IMR-90 (cell line): ENCODE results near the gene WDR62. TPM values are rescaled to one million over a fixed set of nuclear protein-coding genes. Genes with fewer than 3 reads are reported as not detected.

ENCODE experiments used
- ATAC-seq: fragments of 200-7000 bp; cut with Tn5 transposase; 2 replicates; pipeline ENCODE4 v1.9.1; 2020; ENCODE audit warnings: low read depth, mild to moderate bottlenecking, moderate library complexity
- BruUV-seq: library from RNA; stranded (reverse); fragments of 400-500 nt; replicated peaks from 2 replicates; lab custom pipeline; 2021; lab: Mats Ljungman, UMichigan
- CTCF ChIA-PET: fragments of 300-600 bp; formaldehyde crosslinking; extraction: SDS; loops from one replicate; lab custom pipeline; 2021; ENCODE audit warnings: antibody characterized with exemption; lab: Yijun Ruan, JAX
- POLR2A ChIA-PET: fragments of 300-600 bp; sonication (Branson Sonifier 250); formaldehyde crosslinking; loops from one replicate; lab custom pipeline; 2022; ENCODE audit warnings: antibody characterized with exemption; ENCODE audit not compliant: unreplicated experiment; lab: Charles Lee
- DNase-seq: peaks from one replicate; pipeline ENCODE4 v3.0.0; 2013
- H2AFZ ChIP-seq: replicated peaks from 2 replicates; pipeline ENCODE3; 2013; ENCODE audit warnings: low read length, mild to moderate bottlenecking; ENCODE audit not compliant: poor library complexity
- H2AK5ac ChIP-seq: 2 replicates; pipeline ENCODE4 v1.6.1; 2013; ENCODE audit warnings: low read depth, low read length, inconsistent platforms
- H2AK9ac ChIP-seq: replicated peaks from 2 replicates; pipeline ENCODE3; 2013; ENCODE audit warnings: mild to moderate bottlenecking, low read depth, low read length, moderate library complexity; ENCODE audit not compliant: poor library complexity
- H2BK120ac ChIP-seq: 2 replicates; pipeline ENCODE4 v1.6.1; 2013; ENCODE audit warnings: low read depth, low read length, inconsistent platforms
- H2BK15ac ChIP-seq: 3 replicates; pipeline ENCODE4 v1.6.1; 2013; ENCODE audit warnings: low read depth, low read length, inconsistent platforms
- H2BK20ac ChIP-seq: 2 replicates; pipeline ENCODE4 v1.6.1; 2013; ENCODE audit warnings: low read depth, mild to moderate bottlenecking, inconsistent platforms, low read length, moderate library complexity
- H2BK5ac ChIP-seq: 2 replicates; pipeline ENCODE4 v1.6.1; 2013; ENCODE audit warnings: mild to moderate bottlenecking, low read depth, low read length, inconsistent platforms; ENCODE audit not compliant: poor library complexity, severe bottlenecking
- H3K14ac ChIP-seq: replicated peaks from 2 replicates; pipeline ENCODE4 v1.6.1; 2013; ENCODE audit warnings: low read depth, low read length, inconsistent platforms
- H3K18ac ChIP-seq: 2 replicates; pipeline ENCODE4 v1.6.1; 2013; ENCODE audit warnings: low read depth, low read length, control low read depth
- H3K23ac ChIP-seq: 2 replicates; pipeline ENCODE4 v1.6.1; 2013; ENCODE audit warnings: low read depth, low read length, inconsistent platforms
- H3K27ac ChIP-seq: 2 replicates; pipeline ENCODE4 v1.5.1; 2013; ENCODE audit warnings: mild to moderate bottlenecking, control low read depth, low read length; ENCODE audit not compliant: insufficient read depth
- H3K27me3 ChIP-seq: 2 replicates; pipeline ENCODE4 v1.6.1; 2013; ENCODE audit warnings: low read length; ENCODE audit not compliant: control insufficient read depth, insufficient read depth
- H3K36me3 ChIP-seq: 2 replicates; pipeline ENCODE4 v1.6.1; 2013; ENCODE audit warnings: low read length, mixed read lengths; ENCODE audit not compliant: control insufficient read depth, insufficient read depth
- H3K4ac ChIP-seq: 2 replicates; pipeline ENCODE4 v1.6.1; 2013; ENCODE audit warnings: low read depth, low read length, inconsistent platforms
- H3K4me1 ChIP-seq: 2 replicates; pipeline ENCODE4 v1.6.1; 2013; ENCODE audit warnings: low read length, mixed read lengths; ENCODE audit not compliant: control insufficient read depth, insufficient read depth
- H3K4me2 ChIP-seq: 2 replicates; pipeline ENCODE4 v1.6.1; 2013; ENCODE audit warnings: low read depth, mild to moderate bottlenecking, control low read depth, low read length, moderate library complexity
- H3K4me3 ChIP-seq: 2 replicates; pipeline ENCODE4 v1.5.1; 2013; ENCODE audit warnings: low read depth, mild to moderate bottlenecking, control low read depth, low read length, moderate library complexity; ENCODE audit not compliant: insufficient read depth
- H3K56ac ChIP-seq: 2 replicates; pipeline ENCODE4 v1.6.1; 2013; ENCODE audit warnings: low read length, inconsistent platforms; ENCODE audit not compliant: insufficient read depth; ENCODE audit errors: extremely low read depth
- H3K79me1 ChIP-seq, 2 experiments: 2 replicates each; pipeline ENCODE4 v1.6.1; 2013; ENCODE audit warnings: low read length in 2 of 2, inconsistent platforms in 1 of 2, low read depth in 1 of 2
- H3K9ac ChIP-seq: 2 replicates; pipeline ENCODE4 v1.6.1; 2013; ENCODE audit warnings: low read depth, low read length, control low read depth
- H3K9me1 ChIP-seq: 2 replicates; pipeline ENCODE4 v1.6.1; 2013; ENCODE audit warnings: low read length, inconsistent platforms; ENCODE audit not compliant: insufficient read depth
- H3K9me3 ChIP-seq: 2 replicates; pipeline ENCODE4 v1.6.1; 2013; ENCODE audit warnings: low read length; ENCODE audit not compliant: control insufficient read depth, insufficient read depth
- H4K20me1 ChIP-seq: 2 replicates; pipeline ENCODE4 v1.6.1; 2013; ENCODE audit warnings: low read length, inconsistent platforms; ENCODE audit not compliant: insufficient read depth
- H4K5ac ChIP-seq: 2 replicates; pipeline ENCODE4 v1.6.1; 2013; ENCODE audit warnings: mild to moderate bottlenecking, low read depth, low read length, control low read depth
- H4K8ac ChIP-seq, 2 experiments: 2 replicates each; pipeline ENCODE4 v1.6.1; 2013; ENCODE audit warnings: low read depth in 2 of 2, low read length in 2 of 2, control low read depth in 1 of 2, inconsistent platforms in 1 of 2
- H4K91ac ChIP-seq: 2 replicates; pipeline ENCODE4 v1.6.1; 2013; ENCODE audit warnings: low read depth, low read length, inconsistent platforms; ENCODE audit not compliant: insufficient read depth
- BHLHE40 ChIP-seq: fragments of 150-350 bp; IDR thresholded peaks from 2 replicates; pipeline ENCODE4 v1.6.1; 2016; ENCODE audit warnings: mild to moderate bottlenecking, low read depth, low read length
- CHD1 ChIP-seq: IDR thresholded peaks from 2 replicates; pipeline ENCODE4 v1.6.1; 2012; ENCODE audit warnings: low read depth, low read length, improper control_type of control experiment
- MAFK ChIP-seq: IDR thresholded peaks from 2 replicates; pipeline ENCODE4 v1.6.1; 2012; ENCODE audit warnings: low read depth, low read length, improper control_type of control experiment
- RAD21 ChIP-seq: IDR thresholded peaks from 2 replicates; pipeline ENCODE4 v1.6.1; 2012; ENCODE audit warnings: low read length, improper control_type of control experiment
- WGBS, 2 experiments: methylation state at CpG; one replicate each; pipeline versions ENCODE4 v1.1.5 to v1.1.7; 2013; ENCODE audit warnings: missing lambda C conversion rate in 2 of 2; ENCODE audit not compliant: insufficient read length in 1 of 2; ENCODE audit errors: extremely low coverage in 2 of 2; 5-methylcytosine and 5-hydroxymethylcytosine counted together
- dilution Hi-C: fragments of 300-500 bp; cut with HindIII; formaldehyde crosslinking; loops from one replicate; pipeline ENCODE4 v1.14.3; 2018; ENCODE audit warnings: low sequenced_read_pairs; ENCODE audit not compliant: unreplicated experiment
- in situ Hi-C: fragments of 300-500 bp; cut with MboI; formaldehyde crosslinking; loops from 3 replicates; pipeline ENCODE4 v1.14.3; 2019; ENCODE audit warnings: low sequenced_read_pairs, inconsistent platforms, mixed read lengths
- intact Hi-C: fragments of 100-400 bp; cut with micrococcal nuclease; formaldehyde crosslinking; loops from 2 replicates; pipeline ENCODE4 v1.10.0; 2022
- polyA plus RNA-seq, 3 experiments: library from polyadenylated mRNA; depleted of rRNA; stranded (reverse); fragments of >200 nt; gene quantifications; 2 replicates each; pipeline ENCODE4 v1.2.3, GENCODE V29; 2012; ENCODE audit warnings: low replicate concordance in 1 of 3
- total RNA-seq: library from RNA; depleted of rRNA; stranded (reverse); fragments of >200 nt; gene quantifications from 2 replicates; pipeline ENCODE4 v1.2.3, GENCODE V29; 2012
- TF ChIP-seq, protein P1 (sequence below): fragments of 150-350 bp; IDR thresholded peaks from 2 replicates; pipeline ENCODE4 v1.6.1; 2017; ENCODE audit warnings: mild to moderate bottlenecking, antibody characterized with exemption, low read length, low read depth

WDR62 gene
- total and polyA plus RNA-seq, 2 of the 4 experiments (the other 2 are of a cell fraction): 4.5 to 7.0 TPM

- DNase-seq (no peak), ATAC-seq (no peak)
- Histone ChIP-seq H4K8ac (no peak overlapping the region; a peak in 1 of 4 replicates), H2AFZ (no peak overlapping the region), H3K23ac (no peak overlapping the region), H3K79me1 (peaks cover 24 to 58% of the 10 kb centered on the region in 2 experiments), H4K5ac (no peak overlapping the region), H3K14ac (no peak overlapping the region), H3K27me3 (no peaks in the 10 kb centered on the region), H4K20me1 (peaks cover 3% of the 10 kb centered on the region), H3K9ac (no peak overlapping the region), H3K9me1 (no peaks in the 10 kb centered on the region), H2BK15ac (no peak overlapping the region), H2BK20ac (no peak overlapping the region), H3K4ac (no peak overlapping the region), H3K4me1 (no peaks in the 10 kb centered on the region), H2BK5ac (no peak overlapping the region), H3K27ac (no peak overlapping the region), H3K4me3 (no peak overlapping the region), H4K91ac (no peak overlapping the region), H2AK5ac (no peak overlapping the region), H2BK120ac (no peak overlapping the region), H3K36me3 (no peaks in the 10 kb centered on the region), H3K18ac (no peak overlapping the region), H3K56ac (no peak overlapping the region), H3K9me3 (no peaks in the 10 kb centered on the region), H3K4me2 (no peak overlapping the region), H2AK9ac (no peak overlapping the region)
- BruUV-seq: no TSS peak
- POLR2A ChIA-PET: no interaction called here
- CTCF ChIA-PET: interaction anchor here (1.4 kb wide), 1 partner anchor 12 kb away, joined by 3 read pairs; no protein-coding TSS in a partner anchor
- dilution Hi-C loops: no loop called here
- in situ Hi-C loops: no loop called here
- WGBS, 2 experiments: 100% methylated on average over 2 of the region's 12 CpGs; no CpG with 5 or more reads in 1 of the 2 experiments
- intact Hi-C loops: no loop called here
- no peak for TF ChIP-seq CHD1
- TF ChIP-seq MAFK: no peak
- TF ChIP-seq RAD21: no peak
- TF ChIP-seq, protein P1, sequence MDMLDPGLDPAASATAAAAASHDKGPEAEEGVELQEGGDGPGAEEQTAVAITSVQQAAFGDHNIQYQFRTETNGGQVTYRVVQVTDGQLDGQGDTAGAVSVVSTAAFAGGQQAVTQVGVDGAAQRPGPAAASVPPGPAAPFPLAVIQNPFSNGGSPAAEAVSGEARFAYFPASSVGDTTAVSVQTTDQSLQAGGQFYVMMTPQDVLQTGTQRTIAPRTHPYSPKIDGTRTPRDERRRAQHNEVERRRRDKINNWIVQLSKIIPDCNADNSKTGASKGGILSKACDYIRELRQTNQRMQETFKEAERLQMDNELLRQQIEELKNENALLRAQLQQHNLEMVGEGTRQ: no peak
- TF ChIP-seq BHLHE40: no peak
These were observed 3.9 kb downstream of the WDR62 start for GRCh38 chr19:36058481-36059179.
